ENCODE data around the gene ATP2C2.

DNA sequence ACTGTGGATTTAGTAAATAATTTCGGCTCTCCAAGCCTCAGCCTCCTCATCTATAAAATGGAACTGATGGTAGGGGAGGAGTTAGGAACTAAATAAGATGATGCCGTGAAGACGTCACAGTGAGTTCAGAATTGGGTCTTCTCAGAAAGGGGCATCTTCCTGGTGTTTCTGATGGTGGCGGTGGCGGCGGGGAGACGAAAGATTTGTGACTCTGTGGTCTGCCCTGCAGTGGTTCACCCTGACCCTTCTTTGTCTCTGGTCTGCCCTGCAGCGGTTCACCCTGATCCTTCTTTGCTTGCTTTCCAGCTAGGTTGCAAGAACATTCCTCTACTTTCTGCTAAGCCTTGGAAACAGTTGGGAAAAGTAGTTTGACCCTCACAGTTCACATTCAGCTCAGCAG, 39.3 kb upstream of the ATP2C2 start:
- TF ChIP-seq, protein P1, sequence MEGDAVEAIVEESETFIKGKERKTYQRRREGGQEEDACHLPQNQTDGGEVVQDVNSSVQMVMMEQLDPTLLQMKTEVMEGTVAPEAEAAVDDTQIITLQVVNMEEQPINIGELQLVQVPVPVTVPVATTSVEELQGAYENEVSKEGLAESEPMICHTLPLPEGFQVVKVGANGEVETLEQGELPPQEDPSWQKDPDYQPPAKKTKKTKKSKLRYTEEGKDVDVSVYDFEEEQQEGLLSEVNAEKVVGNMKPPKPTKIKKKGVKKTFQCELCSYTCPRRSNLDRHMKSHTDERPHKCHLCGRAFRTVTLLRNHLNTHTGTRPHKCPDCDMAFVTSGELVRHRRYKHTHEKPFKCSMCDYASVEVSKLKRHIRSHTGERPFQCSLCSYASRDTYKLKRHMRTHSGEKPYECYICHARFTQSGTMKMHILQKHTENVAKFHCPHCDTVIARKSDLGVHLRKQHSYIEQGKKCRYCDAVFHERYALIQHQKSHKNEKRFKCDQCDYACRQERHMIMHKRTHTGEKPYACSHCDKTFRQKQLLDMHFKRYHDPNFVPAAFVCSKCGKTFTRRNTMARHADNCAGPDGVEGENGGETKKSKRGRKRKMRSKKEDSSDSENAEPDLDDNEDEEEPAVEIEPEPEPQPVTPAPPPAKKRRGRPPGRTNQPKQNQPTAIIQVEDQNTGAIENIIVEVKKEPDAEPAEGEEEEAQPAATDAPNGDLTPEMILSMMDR (IDR thresholded peaks at IDR 0.05; ENCODE audit: low read length): no peak
- TF ChIP-seq EZH2 (IDR thresholded peaks at IDR 0.05; ENCODE audit: borderline replicate concordance, low read length): no peak

Data from OCI-LY1 (cell line).